ENCODE measurements around the gene ADPRHL1. TPM values are rescaled to one million over a fixed set of nuclear protein-coding genes. Genes with fewer than 3 reads are reported as not detected.

Gene ADPRHL1
- total and polyA plus RNA-seq, 2 donors (not counting 3 experiments of a cell fraction or from before 2014, with no cell fraction given), result 0.52 to 0.97 TPM

GRCh38 chr13:113356596-113356995 lies 96.7 kb downstream of the ADPRHL1 start:
- POLR2A ChIA-PET, result no interaction called here
- Histone ChIP-seq H3K9ac (replicated peaks; ENCODE audit: extremely low read depth, insufficient read depth, low read length) (no peak overlapping the region), H3K36me3 (ENCODE audit: control insufficient read depth in 2 of 2, extremely low read depth in 1 of 2, insufficient read depth in 2 of 2, low read length in 2 of 2) (no peaks in the 10 kb centered on the region), H2AFZ (ENCODE audit: low read depth, low read length) (no peak overlapping the region), H3K4me1 (ENCODE audit: control insufficient read depth, extremely low read depth, insufficient read depth, low read length) (no peaks in the 10 kb centered on the region), H3K27me3 (ENCODE audit: control insufficient read depth in 2 of 2, insufficient read depth in 2 of 2, low read length in 2 of 2) (peaks cover 8 to 12% of the 10 kb centered on the region in 2 experiments), H3K27ac (ENCODE audit: insufficient read depth, low read depth, low read length) (no peak overlapping the region), H3K9me3 (replicated peaks; ENCODE audit: control insufficient read depth, insufficient read depth, low read length) (no peaks in the 10 kb centered on the region), H3K4me2 (ENCODE audit: insufficient read depth, low read length) (no peak overlapping the region), H4K20me1 (replicated peaks; ENCODE audit: control insufficient read depth, extremely low read depth, insufficient read depth, low read length) (no peaks in the 10 kb centered on the region), H3K4me3 (replicated peaks in 1 of 3; ENCODE audit: insufficient read depth in 1 of 3, low read depth in 1 of 3, low read length in 3 of 3) (no peak overlapping the region), H3K9me1 (replicated peaks; ENCODE audit: control insufficient read depth, extremely low read depth, insufficient read depth, low read length) (no peaks in the 10 kb centered on the region), H3K79me2 (ENCODE audit: control insufficient read depth, insufficient read depth, low read length) (no peaks in the 10 kb centered on the region)
- DNase-seq (ENCODE audit: low read depth, low spot score), result no peak
- intact Hi-C loops (cut with micrococcal nuclease) (no loop called here), dilution Hi-C loops (cut with MboI; ENCODE audit: extremely low pct_ligation_motif_present, low sequenced_read_pairs) (no loop called here)
- no peak for FAIRE-seq
- CTCF ChIA-PET, result interaction anchor here (1.1 to 1.5 kb wide), 2 partner anchors 10 to 37 kb away, joined by 3 to 4 read pairs; no protein-coding TSS in a partner anchor
- no TSS peak for BruUV-seq (replicated peaks)
- TF ChIP-seq CTCF (IDR thresholded peaks at IDR 0.05; ENCODE audit: extremely low read depth in 1 of 2, insufficient read depth in 1 of 2, low read depth in 1 of 2, low read length in 2 of 2), result no peak

GRCh38 chr13:113355621-113356020 lies 97.7 kb downstream of the ADPRHL1 start:
- intact Hi-C loops (cut with micrococcal nuclease), result no loop called here
- Histone ChIP-seq H3K4me1 (ENCODE audit: control insufficient read depth, extremely low read depth, insufficient read depth, low read length) (no peaks in the 10 kb centered on the region), H3K9me3 (replicated peaks; ENCODE audit: control insufficient read depth, insufficient read depth, low read length) (no peaks in the 10 kb centered on the region), H2AFZ (ENCODE audit: low read depth, low read length) (no peak overlapping the region), H3K79me2 (ENCODE audit: control insufficient read depth, insufficient read depth, low read length) (no peaks in the 10 kb centered on the region), H3K27me3 (ENCODE audit: control insufficient read depth in 2 of 2, insufficient read depth in 2 of 2, low read length in 2 of 2) (peaks cover 0 to 7% of the 10 kb centered on the region in 2 experiments), H3K9ac (replicated peaks; ENCODE audit: extremely low read depth, insufficient read depth, low read length) (no peak overlapping the region), H3K4me3 (replicated peaks in 1 of 3; ENCODE audit: insufficient read depth in 1 of 3, low read depth in 1 of 3, low read length in 3 of 3) (no peak overlapping the region), H3K27ac (ENCODE audit: insufficient read depth, low read depth, low read length) (no peak overlapping the region), H3K9me1 (replicated peaks; ENCODE audit: control insufficient read depth, extremely low read depth, insufficient read depth, low read length) (no peaks in the 10 kb centered on the region), H4K20me1 (replicated peaks; ENCODE audit: control insufficient read depth, extremely low read depth, insufficient read depth, low read length) (no peaks in the 10 kb centered on the region), H3K36me3 (ENCODE audit: control insufficient read depth in 2 of 2, extremely low read depth in 1 of 2, insufficient read depth in 2 of 2, low read length in 2 of 2) (no peaks in the 10 kb centered on the region), H3K4me2 (ENCODE audit: insufficient read depth, low read length) (no peak overlapping the region)
- dilution Hi-C loops (cut with MboI; ENCODE audit: extremely low pct_ligation_motif_present, low sequenced_read_pairs), result no loop called here
- no TSS peak for BruUV-seq (replicated peaks)
- no peak for TF ChIP-seq GATA2 (IDR thresholded peaks at IDR 0.05; ENCODE audit: insufficient read depth, insufficient read length, low read depth, low read length)
- TF ChIP-seq, protein P1, sequence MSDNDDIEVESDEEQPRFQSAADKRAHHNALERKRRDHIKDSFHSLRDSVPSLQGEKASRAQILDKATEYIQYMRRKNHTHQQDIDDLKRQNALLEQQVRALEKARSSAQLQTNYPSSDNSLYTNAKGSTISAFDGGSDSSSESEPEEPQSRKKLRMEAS (IDR thresholded peaks at IDR 0.05; ENCODE audit: insufficient read depth, insufficient read length), result no peak
- no peak for TF ChIP-seq POLR2A (IDR thresholded peaks at IDR 0.05; ENCODE audit: low read depth, low read length)
- FAIRE-seq (no peak), DNase-seq (ENCODE audit: low read depth, low spot score) (no peak)
- POLR2A ChIA-PET, result no interaction called here
- CTCF ChIA-PET, result interaction anchor here (1.5 kb wide), 1 partner anchor 11 kb away, joined by 4 read pairs; no protein-coding TSS in a partner anchor

All from endothelial cell of umbilical vein (primary cell).